ENCODE measurements around the gene OCRL. TPM values are rescaled to one million over a fixed set of nuclear protein-coding genes. Genes with fewer than 3 reads are reported as not detected.

The OCRL gene
- total RNA-seq, 3 donors from 2014 or later, result 27.0 to 34.5 (median 30.7) TPM

DNA sequence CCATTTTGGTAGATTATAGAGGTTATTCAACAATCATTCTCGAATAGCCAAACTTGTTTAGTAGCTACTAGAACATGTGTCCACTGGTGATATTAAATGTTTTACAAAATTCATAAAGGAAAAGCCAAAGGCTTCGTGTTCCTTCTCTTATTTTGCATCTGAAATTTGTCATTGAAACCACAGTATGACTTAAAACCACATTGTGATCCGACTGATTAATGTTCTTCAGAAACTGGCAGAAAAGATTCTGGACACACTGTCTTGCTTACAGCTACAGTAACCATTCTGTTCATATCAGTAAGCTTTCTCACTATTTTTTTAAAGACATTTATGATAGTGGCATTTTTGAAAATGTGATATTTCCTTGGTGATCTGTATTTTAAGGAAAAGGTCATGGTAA is 14.2 kb upstream of the OCRL start:
- H3K4me1 ChIP-seq (ENCODE audit: low read depth), result no peaks in the 10 kb centered on the region
- TF ChIP-seq, protein P1, sequence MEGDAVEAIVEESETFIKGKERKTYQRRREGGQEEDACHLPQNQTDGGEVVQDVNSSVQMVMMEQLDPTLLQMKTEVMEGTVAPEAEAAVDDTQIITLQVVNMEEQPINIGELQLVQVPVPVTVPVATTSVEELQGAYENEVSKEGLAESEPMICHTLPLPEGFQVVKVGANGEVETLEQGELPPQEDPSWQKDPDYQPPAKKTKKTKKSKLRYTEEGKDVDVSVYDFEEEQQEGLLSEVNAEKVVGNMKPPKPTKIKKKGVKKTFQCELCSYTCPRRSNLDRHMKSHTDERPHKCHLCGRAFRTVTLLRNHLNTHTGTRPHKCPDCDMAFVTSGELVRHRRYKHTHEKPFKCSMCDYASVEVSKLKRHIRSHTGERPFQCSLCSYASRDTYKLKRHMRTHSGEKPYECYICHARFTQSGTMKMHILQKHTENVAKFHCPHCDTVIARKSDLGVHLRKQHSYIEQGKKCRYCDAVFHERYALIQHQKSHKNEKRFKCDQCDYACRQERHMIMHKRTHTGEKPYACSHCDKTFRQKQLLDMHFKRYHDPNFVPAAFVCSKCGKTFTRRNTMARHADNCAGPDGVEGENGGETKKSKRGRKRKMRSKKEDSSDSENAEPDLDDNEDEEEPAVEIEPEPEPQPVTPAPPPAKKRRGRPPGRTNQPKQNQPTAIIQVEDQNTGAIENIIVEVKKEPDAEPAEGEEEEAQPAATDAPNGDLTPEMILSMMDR (IDR thresholded peaks at IDR 0.05), result no peak
- H3K4me3 ChIP-seq, result no peak overlapping the region
- no peaks in the 10 kb centered on the region for H3K36me3 ChIP-seq (ENCODE audit: low read depth)
- no peak for DNase-seq
- no peak for ATAC-seq
- H3K9me3 ChIP-seq, result no peaks in the 10 kb centered on the region
- intact Hi-C loops (cut with DNase I, micrococcal nuclease), result no loop called here

DNA sequence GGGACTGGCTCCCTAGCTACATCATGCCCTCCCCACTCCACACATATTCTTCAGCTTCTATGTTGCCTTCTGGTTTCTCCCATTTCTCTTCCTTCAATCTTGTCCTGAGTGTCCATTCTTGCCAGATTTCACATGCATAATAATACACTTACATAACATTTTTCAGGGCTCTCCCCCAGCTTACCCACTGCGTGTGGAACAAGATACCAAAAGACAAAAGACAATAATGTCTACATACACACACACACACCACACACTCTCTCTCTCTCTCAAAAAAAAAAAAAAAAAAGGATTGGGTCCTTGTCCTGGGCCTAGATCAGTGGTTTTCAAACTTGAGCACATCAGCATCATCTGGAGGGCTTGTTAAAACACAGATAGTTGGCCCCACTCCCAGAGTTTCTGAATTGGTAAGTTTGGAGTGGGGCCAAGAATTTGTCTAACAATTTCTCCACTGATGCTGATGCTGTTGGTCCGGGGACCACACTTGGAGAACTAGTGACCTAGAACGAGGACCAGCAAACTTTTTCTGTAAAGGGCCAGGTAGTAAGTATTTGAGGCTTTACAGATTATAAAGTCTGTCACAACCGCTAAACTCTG is 10.3 kb upstream of the OCRL start:
- DNase-seq, result no peak
- ATAC-seq, result no peak
- Histone ChIP-seq H3K36me3 (ENCODE audit: low read depth) (no peaks in the 10 kb centered on the region), H3K4me1 (ENCODE audit: low read depth) (no peaks in the 10 kb centered on the region), H3K9me3 (no peaks in the 10 kb centered on the region), H3K4me3 (no peak overlapping the region)
- intact Hi-C loops (cut with DNase I, micrococcal nuclease), result no loop called here
- TF ChIP-seq, protein P1 (IDR thresholded peaks at IDR 0.05), result no peak

DNA sequence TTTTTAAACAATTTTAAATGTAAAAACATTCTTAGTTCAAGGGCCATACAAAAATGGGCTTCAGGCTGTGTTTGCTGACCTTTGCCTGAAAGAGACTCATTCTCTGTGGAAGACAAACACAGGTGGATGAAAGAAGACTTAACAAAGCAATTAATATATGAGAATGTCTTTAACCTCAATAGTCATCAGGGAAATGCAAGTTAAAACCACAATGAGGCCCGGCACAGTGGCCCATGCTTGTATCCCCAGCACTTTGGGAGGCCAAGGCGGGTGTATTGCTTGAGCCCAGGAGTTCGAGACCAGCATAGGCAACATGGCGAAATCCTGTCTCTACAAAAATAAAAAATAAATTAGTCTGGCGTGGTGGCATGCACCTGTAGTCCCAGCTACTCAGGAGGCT is 9.6 kb upstream of the OCRL start:
- no peak overlapping the region for H3K4me3 ChIP-seq
- intact Hi-C loops (cut with DNase I, micrococcal nuclease), result no loop called here
- TF ChIP-seq, protein P1 (IDR thresholded peaks at IDR 0.05), result no peak
- H3K4me1 ChIP-seq (ENCODE audit: low read depth), result no peaks in the 10 kb centered on the region
- no peak for ATAC-seq
- no peaks in the 10 kb centered on the region for H3K36me3 ChIP-seq (ENCODE audit: low read depth)
- H3K9me3 ChIP-seq, result no peaks in the 10 kb centered on the region
- no peak for DNase-seq

DNA sequence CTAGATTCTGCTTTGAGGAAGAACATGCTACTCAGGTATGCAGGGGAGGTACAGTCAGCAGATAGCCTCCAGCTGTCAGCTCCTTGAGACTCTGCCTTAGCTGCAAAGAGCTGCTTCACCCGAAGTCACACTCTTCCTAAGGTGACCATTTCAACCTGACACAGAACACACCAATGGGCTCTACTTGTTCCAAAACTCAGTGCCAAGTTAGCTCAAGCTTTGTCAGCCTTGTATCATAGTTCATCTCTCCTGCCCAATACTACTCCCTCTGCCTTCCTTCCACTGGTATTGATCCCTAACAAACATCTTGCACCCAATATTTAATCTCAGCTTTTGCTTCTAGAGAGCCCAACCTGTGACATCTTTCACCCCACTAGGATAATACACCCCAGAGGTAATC is 8.9 kb upstream of the OCRL start:
- TF ChIP-seq, protein P1 (IDR thresholded peaks at IDR 0.05), result no peak
- intact Hi-C loops (cut with DNase I, micrococcal nuclease), result no loop called here
- Histone ChIP-seq H3K36me3 (ENCODE audit: low read depth) (no peaks in the 10 kb centered on the region), H3K4me1 (ENCODE audit: low read depth) (no peaks in the 10 kb centered on the region), H3K9me3 (no peaks in the 10 kb centered on the region), H3K4me3 (no peak overlapping the region)
- ATAC-seq (no peak), DNase-seq (no peak)

DNA sequence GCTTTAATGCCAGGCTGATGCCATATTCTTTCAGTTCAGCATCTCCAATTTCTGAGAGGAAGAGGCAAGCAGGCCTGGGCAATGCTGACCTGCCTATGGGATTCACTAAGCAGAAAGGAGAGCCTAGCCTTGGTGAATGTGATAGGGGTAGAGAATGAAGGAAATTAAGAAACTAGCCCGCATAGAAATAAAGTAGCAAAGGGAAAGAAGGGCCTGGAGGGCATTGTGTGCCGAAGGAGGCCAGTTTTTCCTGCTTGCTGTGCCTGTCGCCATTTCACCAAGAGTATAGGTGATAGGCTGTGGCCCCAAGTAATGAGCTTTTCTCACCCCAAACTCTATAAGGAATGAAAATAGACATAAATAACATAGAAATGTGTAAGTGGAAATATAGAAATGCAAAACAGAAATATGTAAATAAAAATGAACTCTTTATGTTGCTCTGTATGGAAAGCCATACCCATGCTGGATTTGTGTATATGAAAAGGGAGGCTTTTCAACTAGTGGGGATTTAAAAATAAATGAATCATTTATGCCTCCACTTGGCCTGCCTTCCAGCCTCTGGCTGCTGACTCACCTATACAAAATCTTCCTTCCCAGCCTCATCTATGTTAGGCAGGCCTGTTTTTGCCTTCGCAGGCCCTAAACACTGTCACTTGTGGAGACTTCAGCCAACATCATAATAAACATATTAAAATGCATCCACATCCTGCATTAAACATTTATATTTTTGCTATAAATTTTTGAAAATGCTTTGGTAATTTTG is 5.1 kb upstream of the OCRL start:
- TF ChIP-seq, protein P1 (IDR thresholded peaks at IDR 0.05), result no peak
- DNase-seq (no peak), ATAC-seq (no peak)
- no peaks in the 10 kb centered on the region for H3K36me3 ChIP-seq (ENCODE audit: low read depth)
- no peaks in the 10 kb centered on the region for H3K4me1 ChIP-seq (ENCODE audit: low read depth)
- intact Hi-C loops (cut with DNase I, micrococcal nuclease), result no loop called here
- H3K9me3 ChIP-seq, result no peaks in the 10 kb centered on the region
- no peak overlapping the region for H3K4me3 ChIP-seq

Measured in mucosa of descending colon (tissue), 3 donors.